ENCODE results near the gene TARBP2.
"Not testable (repeated sequence)": the region's sequence is repeated elsewhere in the genome, so short reads cannot be mapped to it uniquely, and the experiment has no call there.

GRCh38 chr12:53548354-53548753 is 47.3 kb downstream of the TARBP2 start:
- TF ChIP-seq POLR2A, CTCF, EP300 (IDR thresholded peaks at IDR 0.05): not testable (repeated sequence)
